ENCODE results near the gene S100G. TPM values are rescaled to one million over a fixed set of nuclear protein-coding genes. Genes with fewer than 3 reads are reported as not detected.

S100G gene
- total RNA-seq, 1 donor from 2014 or later, result not detected

GRCh38 chrX:16702700-16703599 is 53.0 kb downstream of the S100G start:
- FAIRE-seq, result no peak
- no peak for DNase-seq (ENCODE audit: low spot score in 2 of 2)

Small RNAs within 50 kb of the gene (small RNA-seq; reads per million reads assigned to genes)
- not detected for gene MIR548AM

Other genes with a start within 250 kb of the S100G start
- 26.5 TPM for gene CTPS2, start 62.5 kb downstream of the S100G start, total RNA-seq
- gene SYAP1, start 69.5 kb downstream of the S100G start, total RNA-seq, result 30.2 TPM
- gene TXLNG, start 136.3 kb downstream of the S100G start, total RNA-seq, result 11.8 TPM
- 84.8 TPM for gene RBBP7, start 220.2 kb downstream of the S100G start, total RNA-seq